ENCODE results near the gene CLEC2B. TPM values are rescaled to one million over a fixed set of nuclear protein-coding genes. Genes with fewer than 3 reads are reported as not detected.

The CLEC2B gene
- total and polyA plus RNA-seq, 4 donors, result 2.9 to 4.2 (median 3.1) TPM

GRCh38 chr12:9910716-9911421 is 41.7 kb upstream of the CLEC2B start:
- TF ChIP-seq EGR1 (IDR thresholded peaks at IDR 0.05; ENCODE audit: low read depth in 2 of 2) (no peak), SP1 (IDR thresholded peaks at IDR 0.05) (no peak), HNF4G (IDR thresholded peaks at IDR 0.05) (no peak), NR2F2 (IDR thresholded peaks at IDR 0.05) (no peak), RAD21 (IDR thresholded peaks at IDR 0.05) (no peak), YY1 (IDR thresholded peaks at IDR 0.05) (no peak), ZBTB33 (IDR thresholded peaks at IDR 0.05) (no peak), FOXA2 (IDR thresholded peaks at IDR 0.05) (no peak), RXRA (IDR thresholded peaks at IDR 0.05) (no peak), CTCF (IDR thresholded peaks at IDR 0.05; ENCODE audit: low read depth, low read length, missing input control) (no peak), REST (IDR thresholded peaks at IDR 0.05) (no peak), GABPA (IDR thresholded peaks at IDR 0.05 in 1 of 2, conservative IDR thresholded peaks at IDR 0.05 in 1 of 2) (no peak), TAF1 (conservative IDR thresholded peaks at IDR 0.05) (no peak), MAX (IDR thresholded peaks at IDR 0.05) (no peak), FOXA1 (IDR thresholded peaks at IDR 0.05) (no peak), HNF4A (conservative IDR thresholded peaks at IDR 0.05) (no peak)
- 77% methylated on average over 7 of the region's 7 CpGs for WGBS
- H3K27ac ChIP-seq (ENCODE audit: low read depth in 1 of 2, low read length in 2 of 2), result no peak overlapping the region
- H3K4me3 ChIP-seq (ENCODE audit: low read depth in 1 of 3, low read length in 3 of 3), result no peak overlapping the region
- no peaks in the 10 kb centered on the region for H3K4me1 ChIP-seq (ENCODE audit: control insufficient read depth in 4 of 4, insufficient read depth in 4 of 4, low read length in 3 of 4)
- no peaks in the 10 kb centered on the region for H3K27me3 ChIP-seq (ENCODE audit: control insufficient read depth in 4 of 4, insufficient read depth in 4 of 4, low read length in 3 of 4)
- no peaks in the 10 kb centered on the region for H3K36me3 ChIP-seq (ENCODE audit: control insufficient read depth in 4 of 4, insufficient read depth in 3 of 4, low read depth in 1 of 4, low read length in 3 of 4)
- peaks cover 6 to 18% (median 9%) of the 10 kb centered on the region in 4 donors for H3K9me3 ChIP-seq (ENCODE audit: control insufficient read depth in 4 of 4, low read length in 3 of 4)
- no peak overlapping the region for H3K9ac ChIP-seq (ENCODE audit: low read depth in 1 of 2, low read length in 2 of 2)
- no peak for DNase-seq (ENCODE audit: low spot score)

- no peak overlapping the region for H3K4me3 ChIP-seq (ENCODE audit: low read depth in 1 of 3, low read length in 3 of 3)
- no peaks in the 10 kb centered on the region for H3K4me1 ChIP-seq (ENCODE audit: control insufficient read depth in 4 of 4, insufficient read depth in 4 of 4, low read length in 3 of 4)
- DNase-seq (ENCODE audit: low spot score), result no peak
- H3K9me3 ChIP-seq (ENCODE audit: control insufficient read depth in 4 of 4, low read length in 3 of 4), result peaks cover 6 to 18% (median 9%) of the 10 kb centered on the region in 4 donors
- H3K36me3 ChIP-seq (ENCODE audit: control insufficient read depth in 4 of 4, insufficient read depth in 3 of 4, low read depth in 1 of 4, low read length in 3 of 4), result no peaks in the 10 kb centered on the region
- TF ChIP-seq EGR1 (IDR thresholded peaks at IDR 0.05; ENCODE audit: low read depth in 2 of 2) (no peak), CTCF (IDR thresholded peaks at IDR 0.05; ENCODE audit: low read depth, low read length, missing input control) (no peak), SP1 (IDR thresholded peaks at IDR 0.05) (no peak)
- H3K27ac ChIP-seq (ENCODE audit: low read depth in 1 of 2, low read length in 2 of 2), result no peak overlapping the region
- no peak overlapping the region for H3K9ac ChIP-seq (ENCODE audit: low read depth in 1 of 2, low read length in 2 of 2)
- H3K27me3 ChIP-seq (ENCODE audit: control insufficient read depth in 4 of 4, insufficient read depth in 4 of 4, low read length in 3 of 4), result no peaks in the 10 kb centered on the region
These were observed 40.6 kb upstream of the CLEC2B start for GRCh38 chr12:9909724-9910123.
